Measurements from ENCODE around the gene SMYD3. TPM values are rescaled to one million over a fixed set of nuclear protein-coding genes. Genes with fewer than 3 reads are reported as not detected.

The SMYD3 gene
- total and polyA plus RNA-seq, 2 of the 13 experiments (the other 11 are each of a cell fraction or from before 2014, with no cell fraction given), result 27.7 to 35.8 TPM

DNA sequence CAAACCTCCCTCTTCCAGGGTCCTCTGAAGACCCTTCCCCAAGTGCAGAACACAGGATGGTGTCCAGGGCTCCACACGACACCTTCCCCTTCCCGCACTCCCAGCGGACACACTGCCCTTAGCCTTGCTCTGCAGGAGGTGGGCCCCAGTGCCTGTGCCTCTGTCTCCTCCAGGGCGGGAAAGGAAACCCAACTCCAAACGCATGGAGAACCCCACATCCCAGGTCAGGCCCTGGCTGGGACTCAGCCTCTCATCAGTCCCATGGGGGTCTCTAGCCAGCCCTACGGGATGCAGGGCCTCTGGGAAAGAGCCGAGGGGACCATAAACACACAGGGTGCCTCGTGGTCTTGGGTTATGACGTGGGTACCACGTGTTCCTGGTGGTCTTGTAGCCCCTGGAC lies 5.6 kb upstream of the SMYD3 start:
- ChIA-PET POLR2A (interaction anchor here (1.7 kb wide), 1 partner anchor 14 kb away, joined by 5 read pairs; no protein-coding TSS in a partner anchor), CTCF (ENCODE audit: low intra/inter-chr PET ratio, low total read pairs) (no interaction called here)
- H3K4me1 ChIP-seq (ENCODE audit: insufficient read depth, low read length), result peaks cover 46% of the 10 kb centered on the region
- H3K79me2 ChIP-seq (ENCODE audit: insufficient read depth, low read length), result no peaks in the 10 kb centered on the region
- H3K36me3 ChIP-seq (replicated peaks in 1 of 2; ENCODE audit: control insufficient read depth in 1 of 2, insufficient read depth in 2 of 2, low read length in 2 of 2), result no peaks in the 10 kb centered on the region
- WGBS (ENCODE audit: low lambda C conversion rate), result 63% methylated on average over 2 of the region's 10 CpGs
- DNase-seq (ENCODE audit: low spot score) (no peak), ATAC-seq (peak; percentile 2; the same call in 1 of the 3 replicates), FAIRE-seq (no peak)
- H4K20me1 ChIP-seq (ENCODE audit: insufficient read depth, low read length), result no peaks in the 10 kb centered on the region
- peaks cover 0 to 1% of the 10 kb centered on the region in 2 experiments; a peak in 2 of 5 replicates for H3K27me3 ChIP-seq (ENCODE audit: control insufficient read depth in 1 of 2, insufficient read depth in 2 of 2, low read length in 2 of 2)
- H3K27ac ChIP-seq (ENCODE audit: extremely low read length, insufficient read depth, low read length), result no peak overlapping the region
- H3K9me3 ChIP-seq (ENCODE audit: low read length), result peaks cover 23% of the 10 kb centered on the region
- H3K4me3 ChIP-seq (replicated peaks in 1 of 3; ENCODE audit: insufficient read depth in 1 of 3, low read depth in 2 of 3, low read length in 3 of 3), result no peak overlapping the region
- no peak overlapping the region for H3K9ac ChIP-seq (ENCODE audit: insufficient read depth, low read depth, low read length)
- BruUV-seq (replicated peaks), result no TSS peak
- intact Hi-C loops (cut with micrococcal nuclease; ENCODE audit: unreplicated experiment) (no loop called here), in situ Hi-C loops (cut with HindIII; ENCODE audit: extremely low pct_ligation_motif_present, low pct_unique_long_range_greater_than_20kb) (no loop called here)
- H2AFZ ChIP-seq (ENCODE audit: low read length), result no peak overlapping the region
- H3K4me2 ChIP-seq (ENCODE audit: low read depth, low read length), result peak overlapping the region; percentile 87; the same call in 1 of the 2 replicates
- TF ChIP-seq ZNF225 (CRISPR knock-in tag; IDR thresholded peaks at IDR 0.05) (no peak), ZNF160 (CRISPR knock-in tag; IDR thresholded peaks at IDR 0.05) (no peak), ZNF550 (CRISPR knock-in tag; IDR thresholded peaks at IDR 0.05; ENCODE audit: borderline replicate concordance) (no peak), MAF1 (CRISPR knock-in tag; IDR thresholded peaks at IDR 0.05; ENCODE audit: borderline replicate concordance) (no peak), ZNF720 (CRISPR knock-in tag; IDR thresholded peaks at IDR 0.05) (no peak), SNRNP70 (IDR thresholded peaks at IDR 0.05; ENCODE audit: low read depth, low read length) (no peak), BORCS8-MEF2B (CRISPR knock-in tag; IDR thresholded peaks at IDR 0.05) (no peak), ZNF773 (CRISPR knock-in tag; IDR thresholded peaks at IDR 0.05; ENCODE audit: borderline replicate concordance) (no peak), RBM39 (IDR thresholded peaks at IDR 0.05; ENCODE audit: low read depth, low read length, poor library complexity, severe bottlenecking) (no peak), PCBP2 (optimal IDR thresholded peaks at IDR 0.05; ENCODE audit: low read depth, low read length, poor library complexity, severe bottlenecking) (no peak), ZNF614 (CRISPR knock-in tag; IDR thresholded peaks at IDR 0.05; ENCODE audit: borderline replicate concordance) (no peak), ZEB1 (IDR thresholded peaks at IDR 0.05; ENCODE audit: insufficient replicate concordance, low read depth) (no peak), CREB1 (IDR thresholded peaks at IDR 0.05) (peak; percentile 21; the same call in 1 of the 2 replicates), CREB1 (CRISPR knock-in tag; IDR thresholded peaks at IDR 0.05) (no peak)
- TF ChIP-seq, protein P1, sequence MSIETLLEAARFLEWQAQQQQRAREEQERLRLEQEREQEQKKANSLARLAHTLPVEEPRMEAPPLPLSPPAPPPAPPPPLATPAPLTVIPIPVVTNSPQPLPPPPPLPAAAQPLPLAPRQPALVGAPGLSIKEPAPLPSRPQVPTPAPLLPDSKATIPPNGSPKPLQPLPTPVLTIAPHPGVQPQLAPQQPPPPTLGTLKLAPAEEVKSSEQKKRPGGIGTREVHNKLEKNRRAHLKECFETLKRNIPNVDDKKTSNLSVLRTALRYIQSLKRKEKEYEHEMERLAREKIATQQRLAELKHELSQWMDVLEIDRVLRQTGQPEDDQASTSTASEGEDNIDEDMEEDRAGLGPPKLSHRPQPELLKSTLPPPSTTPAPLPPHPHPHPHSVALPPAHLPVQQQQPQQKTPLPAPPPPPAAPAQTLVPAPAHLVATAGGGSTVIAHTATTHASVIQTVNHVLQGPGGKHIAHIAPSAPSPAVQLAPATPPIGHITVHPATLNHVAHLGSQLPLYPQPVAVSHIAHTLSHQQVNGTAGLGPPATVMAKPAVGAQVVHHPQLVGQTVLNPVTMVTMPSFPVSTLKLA (IDR thresholded peaks at IDR 0.05), result peak; percentile 61
- TF ChIP-seq, protein P2, sequence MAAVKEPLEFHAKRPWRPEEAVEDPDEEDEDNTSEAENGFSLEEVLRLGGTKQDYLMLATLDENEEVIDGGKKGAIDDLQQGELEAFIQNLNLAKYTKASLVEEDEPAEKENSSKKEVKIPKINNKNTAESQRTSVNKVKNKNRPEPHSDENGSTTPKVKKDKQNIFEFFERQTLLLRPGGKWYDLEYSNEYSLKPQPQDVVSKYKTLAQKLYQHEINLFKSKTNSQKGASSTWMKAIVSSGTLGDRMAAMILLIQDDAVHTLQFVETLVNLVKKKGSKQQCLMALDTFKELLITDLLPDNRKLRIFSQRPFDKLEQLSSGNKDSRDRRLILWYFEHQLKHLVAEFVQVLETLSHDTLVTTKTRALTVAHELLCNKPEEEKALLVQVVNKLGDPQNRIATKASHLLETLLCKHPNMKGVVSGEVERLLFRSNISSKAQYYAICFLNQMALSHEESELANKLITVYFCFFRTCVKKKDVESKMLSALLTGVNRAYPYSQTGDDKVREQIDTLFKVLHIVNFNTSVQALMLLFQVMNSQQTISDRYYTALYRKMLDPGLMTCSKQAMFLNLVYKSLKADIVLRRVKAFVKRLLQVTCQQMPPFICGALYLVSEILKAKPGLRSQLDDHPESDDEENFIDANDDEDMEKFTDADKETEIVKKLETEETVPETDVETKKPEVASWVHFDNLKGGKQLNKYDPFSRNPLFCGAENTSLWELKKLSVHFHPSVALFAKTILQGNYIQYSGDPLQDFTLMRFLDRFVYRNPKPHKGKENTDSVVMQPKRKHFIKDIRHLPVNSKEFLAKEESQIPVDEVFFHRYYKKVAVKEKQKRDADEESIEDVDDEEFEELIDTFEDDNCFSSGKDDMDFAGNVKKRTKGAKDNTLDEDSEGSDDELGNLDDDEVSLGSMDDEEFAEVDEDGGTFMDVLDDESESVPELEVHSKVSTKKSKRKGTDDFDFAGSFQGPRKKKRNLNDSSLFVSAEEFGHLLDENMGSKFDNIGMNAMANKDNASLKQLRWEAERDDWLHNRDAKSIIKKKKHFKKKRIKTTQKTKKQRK (IDR thresholded peaks at IDR 0.05; ENCODE audit: low read length), result no peak
- TF ChIP-seq, protein P3, sequence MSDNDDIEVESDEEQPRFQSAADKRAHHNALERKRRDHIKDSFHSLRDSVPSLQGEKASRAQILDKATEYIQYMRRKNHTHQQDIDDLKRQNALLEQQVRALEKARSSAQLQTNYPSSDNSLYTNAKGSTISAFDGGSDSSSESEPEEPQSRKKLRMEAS (IDR thresholded peaks at IDR 0.05), result 0 out of 2 replicates have a peak, but pooled peaks have one; percentile 12
